Fibroblast of the aortic adventitia (primary cell): Measurements from ENCODE around the gene DEPDC5. TPM values are rescaled to one million over a fixed set of nuclear protein-coding genes. Genes with fewer than 3 reads are reported as not detected.

Experiments used
- DNase-seq: peaks from one replicate; pipeline ENCODE4 v3.0.0-alpha.2; 2010; ENCODE audit warnings: low read depth
- H3K4me3 ChIP-seq: 2 replicates; pipeline ENCODE4 v1.5.1; 2011; ENCODE audit warnings: low read depth, mild to moderate bottlenecking, control low read depth, low read length, moderate library complexity
- CTCF ChIP-seq: IDR thresholded peaks from 2 replicates; pipeline ENCODE4 v1.5.1; 2011; ENCODE audit warnings: mild to moderate bottlenecking, low read length, control low read depth, inconsistent platforms; ENCODE audit not compliant: insufficient read depth
- total RNA-seq: library from RNA; depleted of rRNA; stranded (reverse); fragments of >200 nt; gene quantifications from 2 replicates; pipeline ENCODE4 v1.2.3, GENCODE V29; 2012; ENCODE audit warnings: low replicate concordance

The DEPDC5 gene
- total RNA-seq, 1 donor, result 17.7 TPM

GRCh38 chr22:31728857-31729256 is 25.0 kb upstream of the DEPDC5 start:
- H3K4me3 ChIP-seq, result no peak overlapping the region
- TF ChIP-seq CTCF, result no peak
- DNase-seq, result no peak

GRCh38 chr22:31730344-31730711 is 23.5 kb upstream of the DEPDC5 start:
- no peak for TF ChIP-seq CTCF
- DNase-seq, result no peak
- no peak overlapping the region for H3K4me3 ChIP-seq

- no peak for TF ChIP-seq CTCF
- no peak for DNase-seq
- H3K4me3 ChIP-seq, result no peak overlapping the region
Observed at GRCh38 chr22:31732089-31732829, 21.6 kb upstream of the DEPDC5 start.

GRCh38 chr22:31733580-31734079 is 20.2 kb upstream of the DEPDC5 start:
- DNase-seq, result no peak
- no peak overlapping the region for H3K4me3 ChIP-seq
- TF ChIP-seq CTCF, result no peak

GRCh38 chr22:31734512-31734911 is 19.3 kb upstream of the DEPDC5 start:
- no peak for TF ChIP-seq CTCF
- peak; percentile 52 for DNase-seq
- H3K4me3 ChIP-seq, result no peak overlapping the region

- TF ChIP-seq CTCF, result no peak
- H3K4me3 ChIP-seq, result no peak overlapping the region
- no peak for DNase-seq
Observed at GRCh38 chr22:31736458-31736857, 17.4 kb upstream of the DEPDC5 start.

- no peak for TF ChIP-seq CTCF
- no peak for DNase-seq
- no peak overlapping the region for H3K4me3 ChIP-seq
Observed at GRCh38 chr22:31737932-31738331, 15.9 kb upstream of the DEPDC5 start.
